Measurements from ENCODE around the gene LRRC14B.

The LRRC14B gene

GRCh38 chr5:189486-189885, 1.8 kb upstream of the LRRC14B start:
- TF ChIP-seq GABPA (IDR thresholded peaks at IDR 0.05; ENCODE audit: low read depth) (no peak), SPI1 (IDR thresholded peaks at IDR 0.05; ENCODE audit: borderline replicate concordance, low read depth) (no peak), REST (IDR thresholded peaks at IDR 0.05; ENCODE audit: insufficient replicate concordance, low read depth) (no peak), POLR2AphosphoS5 (IDR thresholded peaks at IDR 0.05; ENCODE audit: low read depth) (no peak), CTCF (IDR thresholded peaks at IDR 0.05; ENCODE audit: insufficient read depth, low read length) (no peak)
- Histone ChIP-seq H3K27me3 (ENCODE audit: insufficient read depth, poor library complexity, severe bottlenecking) (no peaks in the 10 kb centered on the region), H3K4me3 (replicated peaks; ENCODE audit: insufficient read depth, low read length) (no peak overlapping the region), H3K27ac (replicated peaks) (no peak overlapping the region)
- DNase-seq (ENCODE audit: low read depth in 1 of 2, low spot score in 1 of 2): no peak

GRCh38 chr5:189976-190365, 1.3 kb upstream of the LRRC14B start:
- no peak for DNase-seq (ENCODE audit: low read depth in 1 of 2, low spot score in 1 of 2)
- H3K27me3 ChIP-seq (ENCODE audit: insufficient read depth, poor library complexity, severe bottlenecking): no peaks in the 10 kb centered on the region
- H3K27ac ChIP-seq (replicated peaks): no peak overlapping the region
- H3K4me3 ChIP-seq (replicated peaks; ENCODE audit: insufficient read depth, low read length): no peak overlapping the region
- no peak for TF ChIP-seq GABPA (IDR thresholded peaks at IDR 0.05; ENCODE audit: low read depth)
- TF ChIP-seq REST (IDR thresholded peaks at IDR 0.05; ENCODE audit: insufficient replicate concordance, low read depth): no peak
- TF ChIP-seq POLR2AphosphoS5 (IDR thresholded peaks at IDR 0.05; ENCODE audit: low read depth): no peak
- no peak for TF ChIP-seq SPI1 (IDR thresholded peaks at IDR 0.05; ENCODE audit: borderline replicate concordance, low read depth)
- no peak for TF ChIP-seq CTCF (IDR thresholded peaks at IDR 0.05; ENCODE audit: insufficient read depth, low read length)

GRCh38 chr5:190366-191035, 794 bp upstream of the LRRC14B start:
- DNase-seq (ENCODE audit: low read depth in 1 of 2, low spot score in 1 of 2): no peak
- Histone ChIP-seq H3K27me3 (ENCODE audit: insufficient read depth, poor library complexity, severe bottlenecking) (no peaks in the 10 kb centered on the region), H3K27ac (replicated peaks) (no peak overlapping the region), H3K4me3 (replicated peaks; ENCODE audit: insufficient read depth, low read length) (no peak overlapping the region)
- TF ChIP-seq REST (IDR thresholded peaks at IDR 0.05; ENCODE audit: insufficient replicate concordance, low read depth) (no peak), SPI1 (IDR thresholded peaks at IDR 0.05; ENCODE audit: borderline replicate concordance, low read depth) (no peak), POLR2AphosphoS5 (IDR thresholded peaks at IDR 0.05; ENCODE audit: low read depth) (no peak), GABPA (IDR thresholded peaks at IDR 0.05; ENCODE audit: low read depth) (no peak), CTCF (IDR thresholded peaks at IDR 0.05; ENCODE audit: insufficient read depth, low read length) (no peak)

All from HL-60 (cell line).